ENCODE measurements around the gene MED12L.

DNA sequence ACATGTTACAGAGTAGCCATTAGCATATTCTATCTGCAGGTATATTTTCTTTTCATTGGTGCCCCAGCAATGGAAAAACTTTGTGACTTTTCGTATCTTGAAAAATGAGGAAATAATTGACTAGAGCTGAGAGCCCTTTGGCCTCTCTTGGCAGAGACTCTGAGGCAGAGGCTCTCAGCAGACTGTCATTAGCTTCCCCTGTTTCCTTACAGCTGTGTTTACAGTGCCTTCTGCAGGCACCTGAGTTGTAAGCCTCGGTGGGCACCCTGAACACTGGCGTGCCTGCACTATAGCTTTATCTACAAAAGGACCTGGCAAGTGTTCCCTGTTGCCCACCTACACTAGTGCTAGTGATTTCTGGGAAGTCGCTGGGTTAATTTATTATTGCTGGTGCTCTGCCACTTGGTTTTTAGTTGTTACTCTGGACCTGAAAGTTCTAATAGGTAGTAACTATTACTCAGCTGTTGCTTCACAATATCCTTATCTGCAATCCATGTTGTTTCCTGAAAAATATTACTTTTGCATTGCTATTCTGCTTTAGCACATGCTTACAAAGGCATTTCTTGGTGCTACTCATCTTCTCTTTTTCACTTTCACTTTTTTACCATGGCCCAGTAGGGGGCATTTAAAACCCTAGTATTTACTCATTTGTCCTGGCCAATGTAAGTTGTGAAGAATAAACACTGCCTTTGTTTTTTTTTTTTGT is 125.4 kb downstream of the MED12L start:
- TF ChIP-seq, protein P1, sequence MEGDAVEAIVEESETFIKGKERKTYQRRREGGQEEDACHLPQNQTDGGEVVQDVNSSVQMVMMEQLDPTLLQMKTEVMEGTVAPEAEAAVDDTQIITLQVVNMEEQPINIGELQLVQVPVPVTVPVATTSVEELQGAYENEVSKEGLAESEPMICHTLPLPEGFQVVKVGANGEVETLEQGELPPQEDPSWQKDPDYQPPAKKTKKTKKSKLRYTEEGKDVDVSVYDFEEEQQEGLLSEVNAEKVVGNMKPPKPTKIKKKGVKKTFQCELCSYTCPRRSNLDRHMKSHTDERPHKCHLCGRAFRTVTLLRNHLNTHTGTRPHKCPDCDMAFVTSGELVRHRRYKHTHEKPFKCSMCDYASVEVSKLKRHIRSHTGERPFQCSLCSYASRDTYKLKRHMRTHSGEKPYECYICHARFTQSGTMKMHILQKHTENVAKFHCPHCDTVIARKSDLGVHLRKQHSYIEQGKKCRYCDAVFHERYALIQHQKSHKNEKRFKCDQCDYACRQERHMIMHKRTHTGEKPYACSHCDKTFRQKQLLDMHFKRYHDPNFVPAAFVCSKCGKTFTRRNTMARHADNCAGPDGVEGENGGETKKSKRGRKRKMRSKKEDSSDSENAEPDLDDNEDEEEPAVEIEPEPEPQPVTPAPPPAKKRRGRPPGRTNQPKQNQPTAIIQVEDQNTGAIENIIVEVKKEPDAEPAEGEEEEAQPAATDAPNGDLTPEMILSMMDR (IDR thresholded peaks at IDR 0.05 in 2 of 3, conservative IDR thresholded peaks at IDR 0.05 in 1 of 3; ENCODE audit: control insufficient read depth in 2 of 3, extremely low read depth in 1 of 3, insufficient read depth in 1 of 3, low read depth in 3 of 3, low read length in 3 of 3): 0 out of 6 replicates have a peak, but pooled peaks of 2 of the 3 experiments have one; percentile 13 to 25
- TF ChIP-seq BHLHE40 (IDR thresholded peaks at IDR 0.05; ENCODE audit: borderline replicate concordance in 1 of 2, low read depth in 2 of 2, low read length in 1 of 2) (no peak), TBL1XR1 (IDR thresholded peaks at IDR 0.05; ENCODE audit: low read depth, low read length) (no peak), EGR1 (IDR thresholded peaks at IDR 0.05; ENCODE audit: borderline replicate concordance in 1 of 2, low read depth in 2 of 2, low read length in 2 of 2) (no peak), POLR2A (IDR thresholded peaks at IDR 0.05; ENCODE audit: low read depth, low read length) (no peak), SMAD1 (IDR thresholded peaks at IDR 0.05; ENCODE audit: low read depth, partially characterized antibody) (no peak)
- TF ChIP-seq, protein P2, sequence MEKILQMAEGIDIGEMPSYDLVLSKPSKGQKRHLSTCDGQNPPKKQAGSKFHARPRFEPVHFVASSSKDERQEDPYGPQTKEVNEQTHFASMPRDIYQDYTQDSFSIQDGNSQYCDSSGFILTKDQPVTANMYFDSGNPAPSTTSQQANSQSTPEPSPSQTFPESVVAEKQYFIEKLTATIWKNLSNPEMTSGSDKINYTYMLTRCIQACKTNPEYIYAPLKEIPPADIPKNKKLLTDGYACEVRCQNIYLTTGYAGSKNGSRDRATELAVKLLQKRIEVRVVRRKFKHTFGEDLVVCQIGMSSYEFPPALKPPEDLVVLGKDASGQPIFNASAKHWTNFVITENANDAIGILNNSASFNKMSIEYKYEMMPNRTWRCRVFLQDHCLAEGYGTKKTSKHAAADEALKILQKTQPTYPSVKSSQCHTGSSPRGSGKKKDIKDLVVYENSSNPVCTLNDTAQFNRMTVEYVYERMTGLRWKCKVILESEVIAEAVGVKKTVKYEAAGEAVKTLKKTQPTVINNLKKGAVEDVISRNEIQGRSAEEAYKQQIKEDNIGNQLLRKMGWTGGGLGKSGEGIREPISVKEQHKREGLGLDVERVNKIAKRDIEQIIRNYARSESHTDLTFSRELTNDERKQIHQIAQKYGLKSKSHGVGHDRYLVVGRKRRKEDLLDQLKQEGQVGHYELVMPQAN (conservative IDR thresholded peaks at IDR 0.05): no peak
- TF ChIP-seq, protein P3, sequence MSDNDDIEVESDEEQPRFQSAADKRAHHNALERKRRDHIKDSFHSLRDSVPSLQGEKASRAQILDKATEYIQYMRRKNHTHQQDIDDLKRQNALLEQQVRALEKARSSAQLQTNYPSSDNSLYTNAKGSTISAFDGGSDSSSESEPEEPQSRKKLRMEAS (IDR thresholded peaks at IDR 0.05; ENCODE audit: low read depth, low read length): no peak

All from GM12878 (cell line).